LNCaP clone FGC (cell line): ENCODE results near the gene PLEK.

ENCODE experiments used
- DNase-seq: peaks from one replicate; pipeline ENCODE4 v3.0.0-alpha.2; 2011; ENCODE audit warnings: low read depth
- H3K4me3 ChIP-seq: 2 replicates; pipeline ENCODE4 v1.5.1; 2011; ENCODE audit warnings: mild to moderate bottlenecking, low read depth, low read length, control low read depth
- TF ChIP-seq, protein P1 (sequence below): IDR thresholded peaks from 2 replicates; pipeline ENCODE4 v1.5.1; 2012; ENCODE audit warnings: mild to moderate bottlenecking; ENCODE audit not compliant: control insufficient read depth, insufficient read depth; ENCODE audit errors: extremely low read depth

The PLEK gene

DNA sequence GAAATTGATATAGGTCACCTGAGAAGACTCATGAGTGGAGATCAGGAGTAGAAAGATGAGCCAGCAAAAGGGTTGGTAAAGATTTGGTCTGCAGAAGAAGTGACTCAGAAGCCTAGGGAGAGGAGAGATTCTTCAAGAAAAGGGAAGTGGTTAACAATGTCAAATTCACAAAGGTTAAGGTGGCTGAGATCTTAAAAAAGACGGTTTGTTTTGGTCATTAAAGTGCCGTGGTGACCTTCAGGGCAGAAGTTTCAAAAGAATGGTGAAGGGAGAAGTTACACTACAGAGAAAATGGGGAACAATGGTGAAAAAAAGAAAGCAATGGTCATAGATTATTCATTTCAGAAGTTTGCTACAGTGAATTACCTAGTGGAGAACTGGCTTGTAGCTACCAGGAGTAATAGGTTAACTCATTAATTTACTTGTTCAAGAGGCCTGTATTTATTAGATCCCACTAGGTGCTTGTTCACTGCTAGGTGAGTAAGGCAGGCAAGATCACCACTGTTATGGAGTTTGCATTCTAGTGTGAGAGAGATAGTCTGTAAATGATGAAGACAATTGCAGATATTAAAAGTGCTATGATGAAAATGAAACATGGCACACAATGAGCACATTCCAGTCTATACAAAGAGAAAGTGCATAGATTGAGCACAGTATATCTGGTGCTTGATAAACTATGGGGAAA is 59.0 kb downstream of the PLEK start:
- no peak for DNase-seq
- no peak overlapping the region for H3K4me3 ChIP-seq
- TF ChIP-seq, protein P1, sequence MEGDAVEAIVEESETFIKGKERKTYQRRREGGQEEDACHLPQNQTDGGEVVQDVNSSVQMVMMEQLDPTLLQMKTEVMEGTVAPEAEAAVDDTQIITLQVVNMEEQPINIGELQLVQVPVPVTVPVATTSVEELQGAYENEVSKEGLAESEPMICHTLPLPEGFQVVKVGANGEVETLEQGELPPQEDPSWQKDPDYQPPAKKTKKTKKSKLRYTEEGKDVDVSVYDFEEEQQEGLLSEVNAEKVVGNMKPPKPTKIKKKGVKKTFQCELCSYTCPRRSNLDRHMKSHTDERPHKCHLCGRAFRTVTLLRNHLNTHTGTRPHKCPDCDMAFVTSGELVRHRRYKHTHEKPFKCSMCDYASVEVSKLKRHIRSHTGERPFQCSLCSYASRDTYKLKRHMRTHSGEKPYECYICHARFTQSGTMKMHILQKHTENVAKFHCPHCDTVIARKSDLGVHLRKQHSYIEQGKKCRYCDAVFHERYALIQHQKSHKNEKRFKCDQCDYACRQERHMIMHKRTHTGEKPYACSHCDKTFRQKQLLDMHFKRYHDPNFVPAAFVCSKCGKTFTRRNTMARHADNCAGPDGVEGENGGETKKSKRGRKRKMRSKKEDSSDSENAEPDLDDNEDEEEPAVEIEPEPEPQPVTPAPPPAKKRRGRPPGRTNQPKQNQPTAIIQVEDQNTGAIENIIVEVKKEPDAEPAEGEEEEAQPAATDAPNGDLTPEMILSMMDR = no peak

DNA sequence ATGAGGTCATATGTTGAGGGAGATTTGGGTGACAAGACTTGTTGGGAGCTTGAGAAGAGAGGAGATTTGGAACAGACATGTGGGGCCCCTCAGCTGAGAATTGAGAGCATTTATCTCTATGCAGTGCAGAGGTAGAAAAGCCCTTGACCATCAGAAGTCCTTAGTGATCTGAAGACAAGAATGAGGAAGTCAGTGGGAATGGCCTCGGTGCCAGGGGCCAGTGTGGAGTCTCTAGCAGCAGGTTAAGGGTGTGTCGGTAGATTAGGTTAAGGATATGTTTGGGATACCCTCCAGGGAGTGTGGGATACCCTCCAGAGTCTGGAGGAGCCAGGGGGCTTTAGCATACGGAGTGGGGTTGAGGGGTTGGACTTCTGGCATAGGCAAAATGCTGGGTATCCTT is 60.4 kb downstream of the PLEK start:
- TF ChIP-seq, protein P1 = no peak
- H3K4me3 ChIP-seq = no peak overlapping the region
- DNase-seq = no peak

DNA sequence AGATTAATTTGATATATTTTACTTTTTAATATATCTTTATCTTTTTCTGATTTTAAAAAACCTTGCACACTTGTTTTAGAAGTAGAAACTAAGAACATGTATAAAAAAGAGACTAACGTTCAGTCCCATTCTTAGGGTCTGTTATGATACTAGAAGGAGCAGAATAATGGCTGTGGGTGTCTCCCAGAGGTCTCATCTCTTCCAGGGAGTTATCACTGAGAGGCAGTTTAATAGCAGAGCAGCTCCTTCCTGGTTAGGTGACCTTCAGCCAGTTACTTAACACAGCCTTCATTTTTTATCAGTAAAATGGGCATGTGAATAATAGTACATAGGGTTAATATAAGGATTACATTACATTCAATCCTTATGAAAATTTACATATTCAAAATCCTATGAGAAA is 61.4 kb downstream of the PLEK start:
- TF ChIP-seq, protein P1 = no peak
- no peak overlapping the region for H3K4me3 ChIP-seq
- DNase-seq = no peak

DNA sequence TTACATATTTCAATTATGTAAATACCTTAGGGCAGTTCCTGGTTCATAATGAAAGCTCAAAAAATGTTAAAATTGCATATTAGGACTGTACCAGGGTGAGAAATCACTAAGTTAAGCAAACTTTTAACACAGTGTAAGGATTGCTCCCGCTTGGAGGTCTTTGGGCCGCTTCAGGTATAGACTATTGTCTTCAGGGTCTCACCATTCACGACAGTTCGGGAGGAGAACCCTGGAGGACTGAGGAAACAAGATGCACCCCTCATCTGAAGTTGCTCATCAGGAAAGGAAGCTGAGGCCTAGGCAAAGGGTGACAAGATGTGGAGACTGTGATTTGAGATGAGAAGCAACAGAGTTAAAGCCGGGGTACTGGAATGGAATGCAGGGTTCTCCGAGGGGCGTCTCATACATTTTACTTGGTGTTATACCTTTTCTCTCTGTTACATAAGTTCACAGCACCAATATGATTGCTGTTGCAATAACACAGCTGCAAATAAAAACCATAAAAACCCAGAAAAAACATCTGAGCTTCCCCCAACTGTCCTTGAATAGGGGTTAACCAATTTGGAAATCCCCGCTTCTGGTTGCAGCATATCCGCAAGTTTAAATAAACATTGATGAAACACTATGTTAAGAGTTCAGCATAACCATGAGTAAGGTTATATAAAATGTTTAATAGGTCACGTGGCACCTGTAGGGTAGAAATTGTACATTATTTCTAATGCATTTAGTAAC is 61.9 kb downstream of the PLEK start:
- no peak overlapping the region for H3K4me3 ChIP-seq
- TF ChIP-seq, protein P1 = no peak
- DNase-seq = no peak

DNA sequence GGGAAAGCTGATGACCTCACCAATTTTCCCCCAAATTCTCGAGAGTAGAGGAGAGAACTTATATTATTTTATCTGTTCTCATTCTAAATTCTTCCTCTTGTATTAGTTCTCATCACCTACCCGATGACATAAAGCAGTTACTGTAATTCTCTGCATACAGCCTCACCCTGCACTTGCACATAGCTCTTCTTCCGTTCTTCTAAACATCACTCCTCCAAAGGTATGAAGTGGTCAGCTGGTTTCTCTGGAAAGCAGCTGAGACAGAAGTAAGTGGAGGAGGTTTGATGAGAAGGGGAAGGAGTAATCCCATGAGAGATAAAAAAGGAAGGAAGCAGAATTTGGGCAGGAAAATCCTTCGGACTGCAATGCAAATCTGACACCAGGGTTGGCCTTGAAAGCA is 63.0 kb downstream of the PLEK start:
- DNase-seq = no peak
- TF ChIP-seq, protein P1 = no peak
- H3K4me3 ChIP-seq = no peak overlapping the region

DNA sequence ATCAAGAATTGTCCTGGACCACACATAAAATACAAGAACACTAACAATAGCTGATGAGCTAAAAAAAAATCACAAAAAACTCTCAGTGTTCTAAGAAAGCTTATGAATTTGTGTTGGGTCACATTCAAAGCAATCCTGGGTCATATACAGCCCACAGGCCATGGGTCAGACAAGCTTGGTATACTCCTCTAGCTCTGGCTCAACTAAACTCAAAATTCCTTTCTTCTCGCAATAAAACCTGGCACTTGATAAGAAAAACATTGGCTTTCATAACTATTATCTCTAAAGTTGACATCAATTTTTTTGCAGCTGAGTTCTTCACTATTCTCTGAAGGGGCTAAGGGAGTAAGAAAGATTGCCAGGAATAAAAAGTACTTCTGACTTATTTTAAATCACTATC is 63.7 kb downstream of the PLEK start:
- no peak for DNase-seq
- TF ChIP-seq, protein P1 = no peak
- H3K4me3 ChIP-seq = no peak overlapping the region
